Measurements from ENCODE around the gene PPP2R1B.

DNA sequence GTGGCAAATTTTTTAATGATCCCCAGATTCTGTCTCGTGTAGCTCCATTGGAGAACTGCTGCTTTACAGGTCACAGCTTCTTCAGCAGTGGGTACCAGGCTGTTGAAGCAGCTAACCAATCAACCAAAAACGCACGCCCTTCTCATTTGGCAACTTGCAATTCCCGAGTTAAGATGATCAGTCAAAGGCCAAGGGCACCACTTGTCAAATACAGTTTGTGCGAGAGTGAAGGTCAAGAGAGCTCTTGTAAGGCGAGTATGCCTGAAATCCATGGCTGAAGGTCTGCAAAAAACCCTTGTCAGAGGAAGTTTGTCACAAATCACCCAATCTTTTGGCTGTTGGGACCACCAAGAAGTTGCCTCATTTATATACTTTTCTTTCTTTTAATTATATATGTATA lies 12.9 kb upstream of the PPP2R1B start:
- no peak for TF ChIP-seq POLR2A (IDR thresholded peaks at IDR 0.05; ENCODE audit: low read length)
- TF ChIP-seq, protein P1, sequence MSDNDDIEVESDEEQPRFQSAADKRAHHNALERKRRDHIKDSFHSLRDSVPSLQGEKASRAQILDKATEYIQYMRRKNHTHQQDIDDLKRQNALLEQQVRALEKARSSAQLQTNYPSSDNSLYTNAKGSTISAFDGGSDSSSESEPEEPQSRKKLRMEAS (IDR thresholded peaks at IDR 0.05), result no peak
- no peak for TF ChIP-seq RAD21 (conservative IDR thresholded peaks at IDR 0.05 in 1 of 2, IDR thresholded peaks at IDR 0.05 in 1 of 2)
- TF ChIP-seq, protein P2, sequence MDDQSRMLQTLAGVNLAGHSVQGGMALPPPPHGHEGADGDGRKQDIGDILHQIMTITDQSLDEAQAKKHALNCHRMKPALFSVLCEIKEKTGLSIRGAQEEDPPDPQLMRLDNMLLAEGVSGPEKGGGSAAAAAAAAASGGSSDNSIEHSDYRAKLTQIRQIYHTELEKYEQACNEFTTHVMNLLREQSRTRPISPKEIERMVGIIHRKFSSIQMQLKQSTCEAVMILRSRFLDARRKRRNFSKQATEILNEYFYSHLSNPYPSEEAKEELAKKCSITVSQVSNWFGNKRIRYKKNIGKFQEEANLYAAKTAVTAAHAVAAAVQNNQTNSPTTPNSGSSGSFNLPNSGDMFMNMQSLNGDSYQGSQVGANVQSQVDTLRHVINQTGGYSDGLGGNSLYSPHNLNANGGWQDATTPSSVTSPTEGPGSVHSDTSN (IDR thresholded peaks at IDR 0.05), result no peak
- TF ChIP-seq, protein P3, sequence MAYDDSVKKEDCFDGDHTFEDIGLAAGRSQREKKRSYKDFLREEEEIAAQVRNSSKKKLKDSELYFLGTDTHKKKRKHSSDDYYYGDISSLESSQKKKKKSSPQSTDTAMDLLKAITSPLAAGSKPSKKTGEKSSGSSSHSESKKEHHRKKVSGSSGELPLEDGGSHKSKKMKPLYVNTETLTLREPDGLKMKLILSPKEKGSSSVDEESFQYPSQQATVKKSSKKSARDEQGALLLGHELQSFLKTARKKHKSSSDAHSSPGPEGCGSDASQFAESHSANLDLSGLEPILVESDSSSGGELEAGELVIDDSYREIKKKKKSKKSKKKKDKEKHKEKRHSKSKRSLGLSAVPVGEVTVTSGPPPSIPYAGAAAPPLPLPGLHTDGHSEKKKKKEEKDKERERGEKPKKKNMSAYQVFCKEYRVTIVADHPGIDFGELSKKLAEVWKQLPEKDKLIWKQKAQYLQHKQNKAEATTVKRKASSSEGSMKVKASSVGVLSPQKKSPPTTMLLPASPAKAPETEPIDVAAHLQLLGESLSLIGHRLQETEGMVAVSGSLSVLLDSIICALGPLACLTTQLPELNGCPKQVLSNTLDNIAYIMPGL (CRISPR knock-in tag; IDR thresholded peaks at IDR 0.05; ENCODE audit: borderline replicate concordance), result no peak
- TF ChIP-seq GATA3 (IDR thresholded peaks at IDR 0.05; ENCODE audit: borderline replicate concordance), result no peak
- TF ChIP-seq, protein P4, sequence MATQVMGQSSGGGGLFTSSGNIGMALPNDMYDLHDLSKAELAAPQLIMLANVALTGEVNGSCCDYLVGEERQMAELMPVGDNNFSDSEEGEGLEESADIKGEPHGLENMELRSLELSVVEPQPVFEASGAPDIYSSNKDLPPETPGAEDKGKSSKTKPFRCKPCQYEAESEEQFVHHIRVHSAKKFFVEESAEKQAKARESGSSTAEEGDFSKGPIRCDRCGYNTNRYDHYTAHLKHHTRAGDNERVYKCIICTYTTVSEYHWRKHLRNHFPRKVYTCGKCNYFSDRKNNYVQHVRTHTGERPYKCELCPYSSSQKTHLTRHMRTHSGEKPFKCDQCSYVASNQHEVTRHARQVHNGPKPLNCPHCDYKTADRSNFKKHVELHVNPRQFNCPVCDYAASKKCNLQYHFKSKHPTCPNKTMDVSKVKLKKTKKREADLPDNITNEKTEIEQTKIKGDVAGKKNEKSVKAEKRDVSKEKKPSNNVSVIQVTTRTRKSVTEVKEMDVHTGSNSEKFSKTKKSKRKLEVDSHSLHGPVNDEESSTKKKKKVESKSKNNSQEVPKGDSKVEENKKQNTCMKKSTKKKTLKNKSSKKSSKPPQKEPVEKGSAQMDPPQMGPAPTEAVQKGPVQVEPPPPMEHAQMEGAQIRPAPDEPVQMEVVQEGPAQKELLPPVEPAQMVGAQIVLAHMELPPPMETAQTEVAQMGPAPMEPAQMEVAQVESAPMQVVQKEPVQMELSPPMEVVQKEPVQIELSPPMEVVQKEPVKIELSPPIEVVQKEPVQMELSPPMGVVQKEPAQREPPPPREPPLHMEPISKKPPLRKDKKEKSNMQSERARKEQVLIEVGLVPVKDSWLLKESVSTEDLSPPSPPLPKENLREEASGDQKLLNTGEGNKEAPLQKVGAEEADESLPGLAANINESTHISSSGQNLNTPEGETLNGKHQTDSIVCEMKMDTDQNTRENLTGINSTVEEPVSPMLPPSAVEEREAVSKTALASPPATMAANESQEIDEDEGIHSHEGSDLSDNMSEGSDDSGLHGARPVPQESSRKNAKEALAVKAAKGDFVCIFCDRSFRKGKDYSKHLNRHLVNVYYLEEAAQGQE (IDR thresholded peaks at IDR 0.05), result no peak
- TF ChIP-seq, protein P5, sequence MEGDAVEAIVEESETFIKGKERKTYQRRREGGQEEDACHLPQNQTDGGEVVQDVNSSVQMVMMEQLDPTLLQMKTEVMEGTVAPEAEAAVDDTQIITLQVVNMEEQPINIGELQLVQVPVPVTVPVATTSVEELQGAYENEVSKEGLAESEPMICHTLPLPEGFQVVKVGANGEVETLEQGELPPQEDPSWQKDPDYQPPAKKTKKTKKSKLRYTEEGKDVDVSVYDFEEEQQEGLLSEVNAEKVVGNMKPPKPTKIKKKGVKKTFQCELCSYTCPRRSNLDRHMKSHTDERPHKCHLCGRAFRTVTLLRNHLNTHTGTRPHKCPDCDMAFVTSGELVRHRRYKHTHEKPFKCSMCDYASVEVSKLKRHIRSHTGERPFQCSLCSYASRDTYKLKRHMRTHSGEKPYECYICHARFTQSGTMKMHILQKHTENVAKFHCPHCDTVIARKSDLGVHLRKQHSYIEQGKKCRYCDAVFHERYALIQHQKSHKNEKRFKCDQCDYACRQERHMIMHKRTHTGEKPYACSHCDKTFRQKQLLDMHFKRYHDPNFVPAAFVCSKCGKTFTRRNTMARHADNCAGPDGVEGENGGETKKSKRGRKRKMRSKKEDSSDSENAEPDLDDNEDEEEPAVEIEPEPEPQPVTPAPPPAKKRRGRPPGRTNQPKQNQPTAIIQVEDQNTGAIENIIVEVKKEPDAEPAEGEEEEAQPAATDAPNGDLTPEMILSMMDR (IDR thresholded peaks at IDR 0.05), result no peak

Data from A549 (cell line).